Stimulated activated naive B cell treated with anti-CD40 and anti-IgM and Interleukin-4, amounts not matched to agents 10 μg/mL and 1 μg/mL and 100 μg/mL, for 72 hours (primary cell): Measurements from ENCODE around the gene STIM1.
A peak's percentile ranks its signal among the peaks of the same experiment; 100 is the strongest.

Experiments
- ATAC-seq, 2 donors: fragments of 150-1000 bp; cut with Tn5 transposase; replicated peaks; 2 replicates each; pipeline ENCODE4 v1.10.0; 2021; ENCODE audit warnings: moderate library complexity in 1 of 2
- DNase-seq: peaks from one replicate; pipeline ENCODE4 v3.0.0; 2021
- H3K27ac Mint-ChIP-seq: one replicate; pipeline ENCODE4 v1.8.0; 2022; ENCODE audit warnings: mild to moderate bottlenecking, mixed read lengths
- H3K27me3 Mint-ChIP-seq, 2 donors: one replicate each; pipeline ENCODE4 v1.8.0; 2022; ENCODE audit warnings: mixed read lengths in 2 of 2
- H3K36me3 Mint-ChIP-seq, 2 donors: one replicate each; pipeline ENCODE4 v1.8.0; 2022; ENCODE audit warnings: mixed read lengths in 2 of 2, mild to moderate bottlenecking in 1 of 2
- H3K4me1 Mint-ChIP-seq, 2 donors: one replicate each; pipeline ENCODE4 v1.8.0; 2022; ENCODE audit warnings: mixed read lengths in 2 of 2, mild to moderate bottlenecking in 1 of 2
- H3K4me3 Mint-ChIP-seq, 2 donors: one replicate each; pipeline ENCODE4 v1.8.0; 2022; ENCODE audit warnings: mild to moderate bottlenecking in 2 of 2, mixed read lengths in 2 of 2, moderate library complexity in 1 of 2
- H3K9me3 Mint-ChIP-seq, 2 donors: one replicate each; pipeline ENCODE4 v1.8.0; 2022; ENCODE audit warnings: mixed read lengths in 2 of 2, mild to moderate bottlenecking in 1 of 2

Gene STIM1

DNA sequence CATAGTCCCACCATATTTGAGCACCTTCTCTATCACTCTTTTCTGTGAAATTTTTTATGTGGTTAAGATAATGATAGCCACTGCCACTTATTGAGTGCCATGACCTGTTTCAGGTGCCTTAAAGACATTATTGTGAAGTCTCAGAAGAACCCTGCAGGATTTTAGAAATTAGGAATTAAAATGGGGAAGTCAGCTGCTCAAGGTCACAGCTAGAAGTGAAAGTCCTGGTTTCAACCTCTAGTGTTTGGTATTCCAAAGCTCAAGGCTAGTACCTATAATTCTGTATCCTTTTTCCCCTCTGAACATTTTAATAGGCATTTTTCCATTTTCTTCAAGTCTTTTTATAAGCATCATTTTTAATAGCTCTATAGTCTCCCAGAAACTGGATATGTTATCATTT lies 230.1 kb downstream of the STIM1 start:
- DNase-seq (no peak), ATAC-seq (no peak)
- no peak overlapping the region for H3K27ac Mint-ChIP-seq
- H3K4me1 Mint-ChIP-seq: peaks cover 7 to 8% of the 10 kb centered on the region in 2 donors
- H3K9me3 Mint-ChIP-seq: no peaks in the 10 kb centered on the region
- H3K4me3 Mint-ChIP-seq: no peak overlapping the region
- H3K36me3 Mint-ChIP-seq: peaks cover 35 to 68% of the 10 kb centered on the region in 2 donors
- no peaks in the 10 kb centered on the region for H3K27me3 Mint-ChIP-seq

DNA sequence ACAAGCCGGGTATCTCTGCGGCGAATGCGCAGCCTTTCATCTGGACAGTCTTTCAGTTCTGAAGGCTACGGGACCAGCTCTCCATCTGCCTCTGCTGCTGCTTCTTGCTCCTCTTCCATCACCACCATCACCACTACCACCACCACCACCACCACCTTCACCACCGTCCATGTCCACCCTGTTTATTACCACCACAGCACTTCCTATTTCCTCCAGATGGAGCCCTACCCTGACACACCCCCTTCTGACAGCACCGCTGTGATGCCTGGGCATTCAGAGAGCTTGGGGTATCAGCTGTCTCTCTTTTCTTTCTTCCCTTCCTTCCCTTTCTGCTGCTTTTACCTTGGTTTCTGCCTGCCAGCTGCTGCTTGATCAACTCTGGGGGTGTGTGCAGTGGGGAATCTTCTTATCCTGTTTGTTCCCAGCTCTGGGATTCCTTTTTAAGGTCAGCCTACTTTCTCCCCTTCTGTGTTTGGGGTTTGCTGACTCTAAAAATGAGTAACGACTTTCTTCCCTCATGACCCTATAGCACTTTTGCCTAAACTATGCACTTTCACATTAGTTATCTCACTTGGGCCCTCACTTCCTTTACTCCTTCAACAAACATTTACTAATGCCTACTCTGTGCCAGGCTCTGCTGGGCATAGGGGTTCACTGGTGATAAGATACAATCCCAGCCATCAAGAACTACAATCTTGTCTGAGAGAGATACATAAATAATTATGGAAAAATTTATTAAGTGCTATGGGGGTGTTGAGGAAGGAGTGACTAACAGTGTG lies 231.3 kb downstream of the STIM1 start:
- ATAC-seq: no peak
- H3K27ac Mint-ChIP-seq: no peak overlapping the region
- no peaks in the 10 kb centered on the region for H3K9me3 Mint-ChIP-seq
- H3K36me3 Mint-ChIP-seq: peaks cover 37 to 66% of the 10 kb centered on the region in 2 donors
- no peak overlapping the region for H3K4me3 Mint-ChIP-seq
- no peak for DNase-seq
- H3K27me3 Mint-ChIP-seq: no peaks in the 10 kb centered on the region
- peaks cover 7 to 11% of the 10 kb centered on the region in 2 donors for H3K4me1 Mint-ChIP-seq

DNA sequence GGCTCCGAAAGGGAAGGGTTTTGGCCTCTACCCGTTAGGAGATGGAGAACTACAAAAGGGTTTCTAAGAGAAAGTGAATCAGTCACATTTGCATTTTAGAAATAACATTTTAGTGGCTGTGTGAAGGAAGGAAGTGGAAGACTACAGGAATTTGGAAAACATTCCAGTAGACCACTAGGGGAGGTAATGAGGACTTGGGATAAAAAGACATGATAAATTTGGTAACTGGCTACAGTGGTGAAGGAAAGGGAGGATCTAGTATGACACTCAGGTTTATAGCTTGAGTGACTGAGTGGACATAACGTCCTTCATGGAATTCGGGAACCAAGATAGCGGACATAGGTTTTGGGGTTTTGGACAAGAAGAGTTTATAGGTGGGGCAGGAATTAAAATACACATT lies 232.1 kb downstream of the STIM1 start:
- no peak for ATAC-seq
- Mint-ChIP-seq H3K27me3 (no peaks in the 10 kb centered on the region), H3K4me3 (no peak overlapping the region), H3K27ac (no peak overlapping the region), H3K9me3 (no peaks in the 10 kb centered on the region), H3K36me3 (peaks cover 38 to 65% of the 10 kb centered on the region in 2 donors), H3K4me1 (peaks cover 7 to 13% of the 10 kb centered on the region in 2 donors)
- no peak for DNase-seq

DNA sequence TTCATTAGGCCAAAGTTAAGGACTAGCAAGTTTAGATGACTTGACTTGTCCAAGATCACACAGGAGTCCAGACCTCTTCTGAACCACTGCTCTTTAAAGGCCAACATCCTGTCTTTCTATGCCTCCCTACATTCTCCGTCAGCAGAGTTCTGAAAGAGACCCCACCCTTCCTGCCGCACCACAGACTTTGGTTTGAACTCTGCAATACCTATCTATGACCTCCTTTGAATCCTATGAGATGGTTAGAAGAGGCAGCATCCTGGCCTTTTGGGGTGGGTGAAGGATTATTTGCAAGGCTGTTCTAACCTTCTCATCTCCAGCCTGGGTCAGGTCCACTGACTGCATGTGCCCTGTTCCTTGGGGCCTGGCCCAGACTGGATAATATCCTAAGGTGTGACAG lies 234.8 kb downstream of the STIM1 start:
- ATAC-seq: no peak
- Mint-ChIP-seq H3K36me3 (peaks cover 29 to 46% of the 10 kb centered on the region in 2 donors), H3K4me1 (peaks cover 12 to 20% of the 10 kb centered on the region in 2 donors), H3K4me3 (no peak overlapping the region), H3K9me3 (no peaks in the 10 kb centered on the region), H3K27ac (peak overlapping the region; percentile 43), H3K27me3 (no peaks in the 10 kb centered on the region)
- DNase-seq: no peak

DNA sequence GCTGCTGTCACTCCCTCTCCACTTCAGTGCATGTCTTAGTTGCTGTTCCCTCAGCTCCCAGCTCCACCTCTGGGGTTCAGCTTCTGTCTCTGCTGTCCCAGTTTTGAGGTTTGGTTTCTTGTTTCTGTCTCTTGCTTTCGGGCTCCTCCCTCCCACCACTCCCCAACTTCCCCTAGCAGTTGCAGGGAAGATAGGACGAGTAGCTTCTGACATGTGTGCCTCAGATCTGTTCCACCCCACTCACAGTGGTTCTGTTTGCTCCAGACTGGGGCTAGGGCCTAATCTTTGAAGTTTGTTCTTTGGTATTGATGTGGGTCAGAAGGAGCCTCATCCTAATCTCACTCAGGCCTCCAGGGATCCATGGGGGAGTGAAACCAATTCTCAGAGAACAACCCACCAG lies 236.6 kb downstream of the STIM1 start:
- DNase-seq (no peak), ATAC-seq (no peak)
- Mint-ChIP-seq H3K4me3 (no peak overlapping the region), H3K9me3 (no peaks in the 10 kb centered on the region), H3K4me1 (peaks cover 17 to 29% of the 10 kb centered on the region in 2 donors), H3K27ac (peak overlapping the region; percentile 62), H3K27me3 (no peaks in the 10 kb centered on the region), H3K36me3 (peaks cover 21 to 43% of the 10 kb centered on the region in 2 donors)

DNA sequence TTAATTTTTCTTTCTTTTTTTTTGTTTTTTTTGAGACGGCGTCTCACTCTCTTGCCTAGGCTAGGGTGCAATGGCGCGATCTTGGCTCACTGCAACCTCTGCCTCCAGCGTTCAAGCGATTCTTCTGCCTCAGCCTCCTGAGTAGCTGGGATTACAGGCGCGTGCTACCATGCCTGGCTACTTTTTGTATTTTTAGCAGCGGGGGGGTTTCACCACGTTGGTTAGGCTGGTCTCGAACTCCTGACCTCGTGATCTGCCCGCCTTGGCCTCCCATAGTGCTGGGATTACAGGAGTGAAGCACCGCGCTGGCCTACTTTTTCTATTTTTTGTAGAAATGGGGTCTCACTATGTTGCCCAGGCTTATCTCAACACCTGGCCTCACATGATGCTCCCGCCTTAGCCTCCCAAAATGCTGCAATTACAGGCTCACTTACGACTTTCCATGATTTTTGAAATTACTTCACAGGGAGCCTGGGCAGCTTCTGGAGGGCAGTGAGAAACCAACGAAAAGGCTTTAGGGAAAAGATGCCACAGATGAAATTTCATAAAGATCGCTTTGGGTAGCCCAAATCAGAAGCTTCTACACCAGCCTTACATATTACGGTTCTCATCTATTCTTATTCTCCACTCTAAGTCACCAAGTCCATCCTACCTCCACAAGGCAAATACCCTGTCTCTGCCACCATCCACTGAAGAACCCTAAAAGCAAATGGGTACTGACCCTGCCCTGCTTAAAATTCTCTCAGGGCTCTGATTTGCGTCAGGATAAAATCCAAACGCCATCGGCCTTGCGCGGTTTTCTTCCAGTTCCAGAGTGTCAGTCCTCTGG lies 238.3 kb downstream of the STIM1 start:
- ATAC-seq (peak in 1 of 2 donors; percentile 16), DNase-seq (no peak)
- no peaks in the 10 kb centered on the region for H3K27me3 Mint-ChIP-seq
- peaks cover 16 to 29% of the 10 kb centered on the region in 2 donors for H3K4me1 Mint-ChIP-seq
- H3K27ac Mint-ChIP-seq: peak overlapping the region; percentile 97
- H3K4me3 Mint-ChIP-seq: peak overlapping the region; percentile 94 to 98
- H3K9me3 Mint-ChIP-seq: no peaks in the 10 kb centered on the region
- H3K36me3 Mint-ChIP-seq: peaks cover 14 to 39% of the 10 kb centered on the region in 2 donors

DNA sequence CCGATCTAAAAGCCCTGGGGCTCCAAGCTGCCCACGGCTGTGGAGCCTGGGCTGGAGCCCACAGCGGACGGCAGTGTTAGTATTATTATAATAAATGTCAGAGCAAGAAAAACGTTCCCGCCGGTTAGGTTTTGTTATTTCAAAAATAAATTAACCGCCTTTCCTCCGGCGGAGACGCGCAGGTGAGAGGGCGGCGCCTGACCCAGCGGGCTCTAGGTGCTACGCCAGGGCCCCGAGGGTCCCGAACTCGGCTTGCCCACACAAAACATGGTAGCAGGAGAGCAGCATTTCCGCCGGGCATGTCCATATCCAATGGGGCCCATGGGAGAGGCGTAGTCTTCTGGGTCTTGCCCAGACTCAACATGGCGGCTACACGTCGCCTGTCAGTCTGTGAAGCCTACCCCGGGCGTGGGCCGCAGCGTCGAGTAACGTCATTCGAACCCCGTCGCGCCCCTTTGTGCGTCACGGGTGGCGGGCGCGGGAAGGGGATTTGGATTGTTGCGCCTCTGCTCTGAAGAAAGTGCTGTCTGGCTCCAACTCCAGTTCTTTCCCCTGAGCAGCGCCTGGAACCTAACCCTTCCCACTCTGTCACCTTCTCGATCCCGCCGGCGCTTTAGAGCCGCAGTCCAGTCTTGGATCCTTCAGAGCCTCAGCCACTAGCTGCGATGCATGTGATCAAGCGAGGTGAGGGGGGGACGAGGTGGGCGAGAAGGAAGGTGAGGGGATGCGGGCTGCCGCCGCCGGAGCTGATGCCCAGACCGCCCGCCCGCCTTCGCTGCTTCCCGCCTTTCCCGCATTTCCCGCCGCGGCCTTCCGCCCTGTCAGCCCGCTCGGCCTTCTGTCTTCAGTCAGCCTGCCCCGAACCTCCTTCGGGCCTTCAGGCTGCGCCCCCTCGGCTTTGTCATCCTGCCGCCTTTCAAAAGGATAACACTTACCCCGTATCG lies 239.2 kb downstream of the STIM1 start, which contains the start of gene RRM1:
RRM1 (plus strand) TSS at position 452 of the 944 bp plus-strand sequence; CDS start at position 666, 214 bp downstream.
- ATAC-seq: peak; percentile 98 to 99
- Mint-ChIP-seq H3K4me3 (peak within 1 kb of the TSS; percentile 94 to 98), H3K36me3 (peaks cover 17 to 44% of the 10 kb centered on the region in 2 donors), H3K27ac (peak within 1 kb of the TSS; percentile 97), H3K9me3 (no peaks in the 10 kb centered on the region), H3K4me1 (peaks cover 20 to 35% of the 10 kb centered on the region in 2 donors), H3K27me3 (no peaks in the 10 kb centered on the region)
- DNase-seq: peak; percentile 89

DNA sequence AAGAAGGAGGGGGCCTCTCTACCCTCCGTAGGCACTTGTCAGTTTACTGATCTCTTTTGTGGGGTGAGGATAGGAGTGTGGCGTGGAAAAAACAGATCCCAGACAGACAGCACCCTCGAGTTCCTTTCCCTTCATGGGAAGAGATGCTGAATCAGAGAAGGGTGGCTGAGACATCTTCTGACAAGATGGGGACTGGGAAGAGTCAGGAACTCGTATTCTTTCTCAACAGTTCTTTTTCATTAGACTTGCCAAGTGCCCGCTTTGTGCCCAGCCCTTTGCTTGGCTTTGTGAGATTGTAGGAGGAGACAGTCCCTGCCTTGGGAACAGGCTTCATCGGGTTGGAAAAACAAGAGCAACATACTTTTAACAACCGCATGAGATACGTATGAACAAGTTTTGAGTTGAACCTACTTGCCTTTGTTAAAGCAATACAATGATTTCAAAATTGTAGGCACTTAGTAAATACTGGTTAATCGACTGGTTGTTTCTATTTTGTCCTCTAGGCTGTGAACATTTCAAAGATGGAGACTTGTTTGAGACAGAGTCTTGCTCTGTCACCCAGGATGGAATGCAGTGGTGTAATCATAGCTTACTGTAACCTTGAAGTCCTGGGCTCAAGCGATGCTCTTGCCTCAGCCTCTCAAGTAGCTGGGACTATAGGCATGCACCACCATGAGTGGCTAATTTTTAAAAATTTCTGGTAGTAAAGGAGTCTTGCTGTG lies 240.2 kb downstream of the STIM1 start:
- Mint-ChIP-seq H3K4me3 (peak overlapping the region; percentile 94 to 98), H3K27ac (peak overlapping the region; percentile 97), H3K27me3 (no peaks in the 10 kb centered on the region), H3K4me1 (peaks cover 22 to 35% of the 10 kb centered on the region in 2 donors), H3K9me3 (no peaks in the 10 kb centered on the region), H3K36me3 (peaks cover 12 to 39% of the 10 kb centered on the region in 2 donors)
- ATAC-seq: no peak
- DNase-seq: no peak

DNA sequence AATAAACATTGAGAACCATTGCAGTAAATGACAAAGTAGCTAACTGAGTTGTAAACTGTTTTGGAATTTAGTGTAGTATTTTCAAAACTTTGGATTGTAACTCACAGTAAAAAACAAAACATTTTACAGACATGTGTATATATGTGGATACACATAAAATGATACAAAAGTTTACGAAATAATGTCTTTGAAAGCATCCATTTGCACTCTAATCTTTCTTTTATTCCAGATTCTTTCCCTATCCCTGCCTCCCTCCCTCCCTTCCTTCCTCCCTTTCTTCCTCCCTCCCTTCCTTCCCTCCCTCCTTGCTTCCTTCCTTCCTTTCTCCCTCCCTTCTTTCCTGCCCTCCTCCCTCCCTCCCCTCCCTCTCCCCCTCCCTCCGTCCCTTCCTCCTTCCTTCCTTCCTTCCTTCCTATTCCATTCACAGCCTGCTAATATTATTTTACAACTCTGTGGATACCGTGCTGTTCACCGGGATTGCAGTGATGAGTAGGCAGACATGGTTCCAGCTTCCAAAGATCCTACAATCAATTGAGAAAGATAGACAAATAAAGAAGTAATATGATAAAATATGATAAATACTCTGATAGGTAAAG lies 242.7 kb downstream of the STIM1 start:
- Mint-ChIP-seq H3K36me3 (peaks cover 13 to 39% of the 10 kb centered on the region in 2 donors), H3K4me3 (no peak overlapping the region), H3K27ac (no peak overlapping the region), H3K4me1 (peaks cover 22 to 30% of the 10 kb centered on the region in 2 donors), H3K9me3 (no peaks in the 10 kb centered on the region), H3K27me3 (no peaks in the 10 kb centered on the region)
- DNase-seq (no peak), ATAC-seq (no peak)

DNA sequence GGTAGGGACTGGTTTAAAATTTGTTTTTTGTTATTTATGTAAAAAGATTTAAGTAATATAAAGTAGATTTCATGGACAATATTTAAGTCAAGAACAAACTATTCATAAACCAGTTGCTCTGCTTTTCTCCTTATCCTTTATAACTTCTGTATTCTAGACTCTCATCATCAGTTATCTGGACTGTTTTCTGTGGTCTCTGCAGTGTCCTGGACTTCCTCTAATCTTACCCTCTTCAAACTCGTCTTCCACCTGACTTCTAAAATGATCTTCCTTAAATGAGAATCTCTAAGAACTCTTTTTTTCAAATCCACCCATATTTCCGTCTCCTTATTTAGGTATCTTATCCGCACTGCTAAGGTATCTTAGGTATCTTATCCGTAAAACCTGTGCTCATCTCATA lies 247.2 kb downstream of the STIM1 start:
- peaks cover 6 to 8% of the 10 kb centered on the region in 2 donors for H3K4me1 Mint-ChIP-seq
- no peaks in the 10 kb centered on the region for H3K27me3 Mint-ChIP-seq
- peaks cover 16 to 30% of the 10 kb centered on the region in 2 donors for H3K36me3 Mint-ChIP-seq
- H3K4me3 Mint-ChIP-seq: no peak overlapping the region
- H3K9me3 Mint-ChIP-seq: no peaks in the 10 kb centered on the region
- DNase-seq (no peak), ATAC-seq (no peak)
- H3K27ac Mint-ChIP-seq: peak overlapping the region; percentile 57

DNA sequence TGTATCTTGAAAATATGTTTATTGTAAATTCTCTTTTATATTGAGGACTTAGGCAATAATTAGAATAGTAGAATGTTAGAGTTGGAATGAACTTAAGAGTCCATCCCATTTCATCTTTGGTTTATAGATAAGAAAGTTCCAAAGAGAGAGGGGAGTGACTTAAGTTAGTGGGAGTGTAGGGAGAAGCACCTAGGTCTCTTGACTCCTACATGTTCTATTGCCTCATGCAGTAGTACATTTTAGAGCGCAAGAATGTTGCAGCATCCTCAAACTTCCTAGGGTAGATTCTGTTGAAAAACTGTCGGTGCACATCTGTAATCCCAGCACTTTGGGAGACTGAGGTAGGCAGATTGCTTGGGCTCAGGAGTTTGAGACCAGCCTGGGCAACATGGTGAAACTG lies 247.8 kb downstream of the STIM1 start:
- Mint-ChIP-seq H3K36me3 (peaks cover 17 to 33% of the 10 kb centered on the region in 2 donors), H3K27me3 (no peaks in the 10 kb centered on the region), H3K4me1 (peaks cover 6 to 8% of the 10 kb centered on the region in 2 donors), H3K9me3 (no peaks in the 10 kb centered on the region), H3K27ac (peak overlapping the region; percentile 57), H3K4me3 (no peak overlapping the region)
- no peak for ATAC-seq
- DNase-seq: no peak

DNA sequence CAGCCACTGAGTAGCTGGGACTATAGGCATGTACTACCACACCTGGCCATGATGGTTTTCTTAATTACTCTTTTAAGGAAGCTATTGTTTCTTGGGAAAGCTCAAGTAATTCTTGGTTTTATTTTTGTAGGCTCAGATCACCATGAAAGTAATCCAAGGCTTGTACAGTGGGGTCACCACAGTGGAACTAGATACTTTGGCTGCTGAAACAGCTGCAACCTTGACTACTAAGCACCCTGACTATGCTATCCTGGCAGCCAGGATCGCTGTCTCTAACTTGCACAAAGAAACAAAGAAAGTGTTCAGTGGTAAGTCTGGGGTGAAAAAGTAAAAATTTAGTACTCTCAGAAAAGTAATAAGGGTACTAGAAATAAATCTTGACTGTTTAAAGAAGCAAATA lies 250.5 kb downstream of the STIM1 start:
- Mint-ChIP-seq H3K27me3 (no peaks in the 10 kb centered on the region), H3K4me1 (peaks cover 0 to 2% of the 10 kb centered on the region in 2 donors), H3K4me3 (no peak overlapping the region), H3K36me3 (peaks cover 16 to 24% of the 10 kb centered on the region in 2 donors), H3K27ac (no peak overlapping the region), H3K9me3 (no peaks in the 10 kb centered on the region)
- DNase-seq: no peak
- no peak for ATAC-seq

DNA sequence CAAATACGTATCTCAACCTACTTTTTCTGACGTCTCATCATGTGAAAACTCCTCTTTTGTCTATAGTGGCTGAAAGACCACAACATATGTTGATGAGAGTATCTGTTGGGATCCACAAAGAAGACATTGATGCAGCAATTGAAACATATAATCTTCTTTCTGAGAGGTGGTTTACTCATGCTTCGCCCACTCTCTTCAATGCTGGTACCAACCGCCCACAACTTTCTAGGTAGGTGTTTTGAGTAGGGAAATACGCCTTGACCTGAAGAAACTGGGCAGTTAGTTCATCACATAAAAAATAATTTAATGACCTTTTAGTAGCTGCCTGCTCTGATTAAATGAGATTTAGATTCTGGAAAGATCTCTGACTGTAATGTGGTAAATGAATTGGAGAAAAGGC lies 256.4 kb downstream of the STIM1 start:
- H3K27ac Mint-ChIP-seq: no peak overlapping the region

More for the DNA sequence above, 256.4 kb downstream of the STIM1 start:
- ATAC-seq (no peak), DNase-seq (no peak)
- Mint-ChIP-seq H3K4me3 (no peak overlapping the region), H3K9me3 (no peaks in the 10 kb centered on the region), H3K36me3 (peaks cover 34 to 45% of the 10 kb centered on the region in 2 donors), H3K4me1 (no peaks in the 10 kb centered on the region), H3K27me3 (no peaks in the 10 kb centered on the region)
